Keratinocyte (primary cell): ENCODE results near the gene SIGLEC8. TPM values are rescaled to one million over a fixed set of nuclear protein-coding genes. Genes with fewer than 3 reads are reported as not detected.

ENCODE experiments used
- DNase-seq: peaks from one replicate; pipeline ENCODE4 v3.0.0-alpha.2; 2011; ENCODE audit warnings: low read depth, missing footprints, low spot score
- FAIRE-seq: peaks from 2 replicates; lab custom pipeline; 2011; peaks lifted over from hg19 to GRCh38; lab: Jason Lieb, UNC
- H2AFZ ChIP-seq: 2 replicates; pipeline ENCODE4 v1.6.0; 2012; ENCODE audit warnings: low read length, control low read depth, inconsistent platforms; ENCODE audit not compliant: control insufficient read depth
- H3K27ac ChIP-seq: 2 replicates; pipeline ENCODE4 v1.5.1; 2011; ENCODE audit warnings: low read length; ENCODE audit not compliant: control insufficient read depth, insufficient read depth
- H3K27me3 ChIP-seq: 3 replicates; pipeline ENCODE4 v1.6.0; 2011; ENCODE audit warnings: low read length; ENCODE audit not compliant: control insufficient read depth, insufficient read depth; ENCODE audit errors: extremely low read depth
- H3K36me3 ChIP-seq, 2 experiments: 2 replicates in 1 of 2; 3 replicates in 1 of 2; pipeline ENCODE4 v1.5.1; 2011; ENCODE audit warnings: low read length in 2 of 2, mild to moderate bottlenecking in 1 of 2; ENCODE audit not compliant: control insufficient read depth in 2 of 2, insufficient read depth in 2 of 2; ENCODE audit errors: extremely low read depth in 1 of 2
- H3K4me1 ChIP-seq: 3 replicates; pipeline ENCODE4 v1.5.1; 2011; ENCODE audit warnings: low read length; ENCODE audit not compliant: control insufficient read depth, insufficient read depth; ENCODE audit errors: extremely low read depth
- H3K4me2 ChIP-seq: 3 replicates; pipeline ENCODE4 v1.6.0; 2011; ENCODE audit warnings: low read depth, low read length; ENCODE audit not compliant: control insufficient read depth, insufficient read depth; ENCODE audit errors: extremely low read depth
- H3K4me3 ChIP-seq, 3 experiments: fragments of 200-600 bp in 1 of 3; sonication (generic) in 1 of 3; 2 replicates in 2 of 3; 3 replicates in 1 of 3; pipeline ENCODE4 v1.5.1; 2011 to 2016; ENCODE audit warnings: low read length in 3 of 3, mild to moderate bottlenecking in 3 of 3, control low read depth in 2 of 3, inconsistent platforms in 1 of 3, low read depth in 1 of 3, mixed read lengths in 1 of 3, mixed run types in 1 of 3, moderate library complexity in 1 of 3; ENCODE audit not compliant: control insufficient read depth in 2 of 3, insufficient read depth in 2 of 3; ENCODE audit errors: extremely low read depth in 1 of 3
- H3K79me2 ChIP-seq: 2 replicates; pipeline ENCODE4 v1.6.0; 2012; ENCODE audit warnings: low read length; ENCODE audit not compliant: control insufficient read depth, insufficient read depth
- H3K9ac ChIP-seq: 3 replicates; pipeline ENCODE4 v1.6.0; 2011; ENCODE audit warnings: low read length; ENCODE audit not compliant: control insufficient read depth, insufficient read depth; ENCODE audit errors: extremely low read depth
- H3K9me1 ChIP-seq: 3 replicates; pipeline ENCODE4 v1.6.0; 2011; ENCODE audit warnings: low read length; ENCODE audit not compliant: control insufficient read depth, insufficient read depth; ENCODE audit errors: extremely low read depth
- H3K9me3 ChIP-seq: 2 replicates; pipeline ENCODE4 v1.5.1; 2012; ENCODE audit warnings: low read depth, low read length; ENCODE audit not compliant: control insufficient read depth
- H4K20me1 ChIP-seq: 3 replicates; pipeline ENCODE4 v1.6.0; 2011; ENCODE audit warnings: low read length; ENCODE audit not compliant: control insufficient read depth, insufficient read depth; ENCODE audit errors: extremely low read depth
- CTCF ChIP-seq, 3 experiments: IDR thresholded peaks in 1 of 3; conservative IDR thresholded peaks in 1 of 3; optimal IDR thresholded peaks in 1 of 3; 2 replicates in 2 of 3; 3 replicates in 1 of 3; pipeline versions ENCODE3 to v1.5.1; 2011; ENCODE audit warnings: low read length in 3 of 3, mild to moderate bottlenecking in 3 of 3, moderate library complexity in 2 of 3, control low read depth in 1 of 3, inconsistent platforms in 1 of 3; ENCODE audit not compliant: insufficient read depth in 2 of 3; ENCODE audit errors: extremely low read depth in 1 of 3
- EZH2 ChIP-seq: IDR thresholded peaks from one replicate; pipeline ENCODE4 v1.6.1; 2012; ENCODE audit warnings: inconsistent platforms, mild to moderate bottlenecking, low read length, moderate library complexity
- dilution Hi-C: fragments of 300-500 bp; cut with MboI; formaldehyde crosslinking; loops from one replicate; pipeline ENCODE4 v1.7.0; 2020; ENCODE audit warnings: low sequenced_read_pairs; ENCODE audit not compliant: extremely low pct_ligation_motif_present
- polyA plus RNA-seq, 5 experiments: library from polyadenylated mRNA; depleted of rRNA in 3 of 5; stranded (reverse) in 3 of 5; stranded (forward) in 1 of 5; unstranded in 1 of 5; fragments of >200 nt; gene quantifications; 1 replicate in 1 of 5; 2 replicates in 3 of 5; 3 replicates in 1 of 5; pipeline versions ENCODE4 v1.2.1 to v1.2.3, GENCODE V29; 2011 to 2012; ENCODE audit warnings: missing spikeins in 2 of 5, low read depth in 1 of 5, low replicate concordance in 1 of 5

SIGLEC8 gene
- polyA plus RNA-seq, 1 donor (not counting 4 experiments of a cell fraction or from before 2014, with no cell fraction given): not detected

GRCh38 chr19:51441410-51442390 lies 16.6 kb downstream of the SIGLEC8 start:
- H3K27me3 ChIP-seq: no peaks in the 10 kb centered on the region
- peak; percentile 9 for DNase-seq
- dilution Hi-C loops: no loop called here
- no peaks in the 10 kb centered on the region for H3K36me3 ChIP-seq
- H3K4me3 ChIP-seq: no peak overlapping the region
- H4K20me1 ChIP-seq: no peaks in the 10 kb centered on the region
- TF ChIP-seq CTCF (optimal IDR thresholded peaks at IDR 0.05 in 1 of 3, IDR thresholded peaks at IDR 0.05 in 1 of 3, conservative IDR thresholded peaks at IDR 0.05 in 1 of 3; ENCODE audit: extremely low read depth in 1 of 3, insufficient read depth in 2 of 3, low read length in 3 of 3) (no peak), EZH2 (no peak)
- FAIRE-seq: no peak
- no peak overlapping the region for H3K4me2 ChIP-seq
- no peaks in the 10 kb centered on the region for H3K79me2 ChIP-seq
- H3K4me1 ChIP-seq: no peaks in the 10 kb centered on the region
- no peak overlapping the region for H3K27ac ChIP-seq
- no peaks in the 10 kb centered on the region for H3K9me3 ChIP-seq
- no peak overlapping the region for H2AFZ ChIP-seq
- H3K9me1 ChIP-seq: no peaks in the 10 kb centered on the region
- no peak overlapping the region for H3K9ac ChIP-seq

GRCh38 chr19:51440846-51441409 lies 17.3 kb downstream of the SIGLEC8 start:
- no peaks in the 10 kb centered on the region for H3K36me3 ChIP-seq
- no peak for DNase-seq
- H3K27ac ChIP-seq: no peak overlapping the region
- H3K4me3 ChIP-seq: no peak overlapping the region
- H3K9ac ChIP-seq: no peak overlapping the region
- no peaks in the 10 kb centered on the region for H3K27me3 ChIP-seq
- FAIRE-seq: no peak
- no peaks in the 10 kb centered on the region for H3K9me3 ChIP-seq
- no peaks in the 10 kb centered on the region for H3K9me1 ChIP-seq
- dilution Hi-C loops: no loop called here
- H3K79me2 ChIP-seq: no peaks in the 10 kb centered on the region
- H2AFZ ChIP-seq: no peak overlapping the region
- no peaks in the 10 kb centered on the region for H3K4me1 ChIP-seq
- no peaks in the 10 kb centered on the region for H4K20me1 ChIP-seq
- H3K4me2 ChIP-seq: no peak overlapping the region
- TF ChIP-seq EZH2: no peak
- no peak for TF ChIP-seq CTCF (optimal IDR thresholded peaks at IDR 0.05 in 1 of 3, IDR thresholded peaks at IDR 0.05 in 1 of 3, conservative IDR thresholded peaks at IDR 0.05 in 1 of 3; ENCODE audit: extremely low read depth in 1 of 3, insufficient read depth in 2 of 3, low read length in 3 of 3)
